Astrocyte (in vitro differentiated cells and primary cell): ENCODE data around the gene BAHD1. TPM values are rescaled to one million over a fixed set of nuclear protein-coding genes. Genes with fewer than 3 reads are reported as not detected.
A peak's percentile ranks its signal among the peaks of the same experiment; 100 is the strongest.

Experiments used
- DNase-seq: peaks from one replicate; pipeline ENCODE4 v3.0.0-alpha.2; 2010; ENCODE audit warnings: low read depth
- FAIRE-seq: peaks from 2 replicates; lab custom pipeline; 2011; peaks lifted over from hg19 to GRCh38; lab: Jason Lieb, UNC
- H2AFZ ChIP-seq: 2 replicates; pipeline ENCODE4 v1.6.0; 2012; ENCODE audit warnings: low read depth, low read length, inconsistent platforms
- H3K27ac ChIP-seq: 2 replicates; pipeline ENCODE4 v1.5.1; 2011; ENCODE audit warnings: low read depth, low read length, inconsistent platforms
- H3K27me3 ChIP-seq: 2 replicates; pipeline ENCODE4 v1.6.0; 2011; ENCODE audit warnings: low read length, inconsistent platforms; ENCODE audit not compliant: insufficient read depth
- H3K36me3 ChIP-seq: 2 replicates; pipeline ENCODE4 v1.5.1; 2011; ENCODE audit warnings: low read length, inconsistent platforms; ENCODE audit not compliant: insufficient read depth
- H3K4me1 ChIP-seq: 2 replicates; pipeline ENCODE4 v1.5.1; 2011; ENCODE audit warnings: low read length, inconsistent platforms; ENCODE audit not compliant: insufficient read depth
- H3K4me2 ChIP-seq: 2 replicates; pipeline ENCODE4 v1.6.0; 2012; ENCODE audit warnings: low read length, inconsistent platforms
- H3K4me3 ChIP-seq: 2 replicates; pipeline ENCODE4 v1.5.1; 2011; ENCODE audit warnings: low read depth, mild to moderate bottlenecking, low read length, inconsistent platforms; ENCODE audit not compliant: insufficient read depth
- H3K79me2 ChIP-seq: 2 replicates; pipeline ENCODE4 v1.6.0; 2012; ENCODE audit warnings: mild to moderate bottlenecking, low read length, inconsistent platforms; ENCODE audit not compliant: insufficient read depth
- H3K9ac ChIP-seq: 2 replicates; pipeline ENCODE4 v1.6.0; 2012; ENCODE audit warnings: mild to moderate bottlenecking, low read length, inconsistent platforms
- H3K9me3 ChIP-seq: 2 replicates; pipeline ENCODE4 v1.5.1; 2012; ENCODE audit warnings: low read depth, mild to moderate bottlenecking, low read length, inconsistent platforms; ENCODE audit not compliant: insufficient read depth
- H4K20me1 ChIP-seq: 2 replicates; pipeline ENCODE4 v1.6.0; 2012; ENCODE audit warnings: low read length, inconsistent platforms; ENCODE audit not compliant: insufficient read depth
- H3K27ac Mint-ChIP-seq: one replicate; pipeline ENCODE4 v1.8.0; 2021; ENCODE audit warnings: mild to moderate bottlenecking, mixed read lengths; ENCODE audit not compliant: unreplicated experiment
- H3K27me3 Mint-ChIP-seq: one replicate; pipeline ENCODE4 v1.8.0; 2021; ENCODE audit warnings: low read depth, mixed read lengths; ENCODE audit not compliant: unreplicated experiment
- H3K36me3 Mint-ChIP-seq: one replicate; pipeline ENCODE4 v1.8.0; 2021; ENCODE audit warnings: low read depth, mixed read lengths; ENCODE audit not compliant: unreplicated experiment
- H3K4me1 Mint-ChIP-seq: one replicate; pipeline ENCODE4 v1.8.0; 2021; ENCODE audit warnings: low read depth, mixed read lengths; ENCODE audit not compliant: unreplicated experiment
- H3K4me3 Mint-ChIP-seq: one replicate; pipeline ENCODE4 v1.8.0; 2021; ENCODE audit warnings: mild to moderate bottlenecking, moderate library complexity, mixed read lengths; ENCODE audit not compliant: unreplicated experiment
- H3K9me3 Mint-ChIP-seq: one replicate; pipeline ENCODE4 v1.8.0; 2021; ENCODE audit warnings: mild to moderate bottlenecking, mixed read lengths; ENCODE audit not compliant: unreplicated experiment
- CTCF ChIP-seq: IDR thresholded peaks from 2 replicates; pipeline ENCODE4 v1.5.1; 2011; ENCODE audit warnings: low read depth, mild to moderate bottlenecking, inconsistent platforms, low read length, moderate library complexity; ENCODE audit not compliant: insufficient read depth
- EZH2 ChIP-seq: IDR thresholded peaks from 2 replicates; pipeline ENCODE4 v1.6.1; 2012; ENCODE audit warnings: mild to moderate bottlenecking, low read length, inconsistent platforms; ENCODE audit not compliant: insufficient read depth
- total RNA-seq: library from RNA; stranded (reverse); gene quantifications from 2 replicates; pipeline ENCODE4 v1.2.1, GENCODE V29; 2021

Gene BAHD1
- total RNA-seq, 1 donor from 2014 or later: 30.4 TPM

- no peak for TF ChIP-seq EZH2
- TF ChIP-seq CTCF: no peak
- Histone ChIP-seq H3K27ac (no peak overlapping the region), H3K4me3 (no peak overlapping the region), H3K9ac (no peak overlapping the region), H4K20me1 (no peaks in the 10 kb centered on the region), H3K79me2 (no peaks in the 10 kb centered on the region), H3K9me3 (no peaks in the 10 kb centered on the region), H3K36me3 (no peaks in the 10 kb centered on the region), H3K4me2 (no peak overlapping the region), H3K27me3 (peaks cover 18% of the 10 kb centered on the region), H2AFZ (no peak overlapping the region), H3K4me1 (no peaks in the 10 kb centered on the region)
- DNase-seq (no peak), FAIRE-seq (no peak)
- no peaks in the 10 kb centered on the region for H3K9me3 Mint-ChIP-seq
- H3K27me3 Mint-ChIP-seq: peaks cover 28% of the 10 kb centered on the region
- no peak overlapping the region for H3K27ac Mint-ChIP-seq
- H3K4me1 Mint-ChIP-seq: peaks cover 6% of the 10 kb centered on the region
- H3K4me3 Mint-ChIP-seq: no peak overlapping the region
- H3K36me3 Mint-ChIP-seq: peaks cover 2% of the 10 kb centered on the region
Observed at GRCh38 chr15:40428185-40428584, 12.6 kb upstream of the BAHD1 start.

- H3K27ac ChIP-seq: no peak overlapping the region
- no peak overlapping the region for H3K9ac ChIP-seq
- no peak overlapping the region for H3K4me2 ChIP-seq
- Mint-ChIP-seq H3K4me1 (peaks cover 6% of the 10 kb centered on the region), H3K36me3 (peaks cover 2% of the 10 kb centered on the region), H3K27me3 (peaks cover 35% of the 10 kb centered on the region), H3K9me3 (no peaks in the 10 kb centered on the region), H3K27ac (no peak overlapping the region), H3K4me3 (no peak overlapping the region)
- FAIRE-seq (no peak), DNase-seq (no peak)
- H3K79me2 ChIP-seq: no peaks in the 10 kb centered on the region
- no peaks in the 10 kb centered on the region for H4K20me1 ChIP-seq
- no peak for TF ChIP-seq CTCF
- no peak for TF ChIP-seq EZH2
- H3K9me3 ChIP-seq: no peaks in the 10 kb centered on the region
- peaks cover 28% of the 10 kb centered on the region for H3K27me3 ChIP-seq
- no peak overlapping the region for H3K4me3 ChIP-seq
- H3K36me3 ChIP-seq: no peaks in the 10 kb centered on the region
- H3K4me1 ChIP-seq: no peaks in the 10 kb centered on the region
- no peak overlapping the region for H2AFZ ChIP-seq
Observed at GRCh38 chr15:40429068-40429710, 11.6 kb upstream of the BAHD1 start.

GRCh38 chr15:40430271-40430805 is 10.4 kb upstream of the BAHD1 start:
- no peak for FAIRE-seq
- Mint-ChIP-seq H3K27ac (no peak overlapping the region), H3K4me1 (peaks cover 6% of the 10 kb centered on the region), H3K27me3 (peaks cover 43% of the 10 kb centered on the region), H3K4me3 (no peak overlapping the region), H3K36me3 (peaks cover 1% of the 10 kb centered on the region), H3K9me3 (no peaks in the 10 kb centered on the region)
- Histone ChIP-seq H4K20me1 (no peaks in the 10 kb centered on the region), H3K4me2 (no peak overlapping the region), H3K27ac (no peak overlapping the region), H3K9ac (no peak overlapping the region), H3K36me3 (no peaks in the 10 kb centered on the region), H3K27me3 (peaks cover 39% of the 10 kb centered on the region), H2AFZ (no peak overlapping the region), H3K9me3 (no peaks in the 10 kb centered on the region), H3K4me3 (no peak overlapping the region), H3K4me1 (no peaks in the 10 kb centered on the region), H3K79me2 (no peaks in the 10 kb centered on the region)
- DNase-seq: peak; percentile 18
- no peak for TF ChIP-seq CTCF
- no peak for TF ChIP-seq EZH2
